Pancreas (tissue), 10 donors: ENCODE results near the gene SALL3. TPM values are rescaled to one million over a fixed set of nuclear protein-coding genes. Genes with fewer than 3 reads are reported as not detected.

Source experiments
- ATAC-seq, 4 donors: fragments of 200-7000 bp; cut with Tn5 transposase; one replicate each; pipeline versions ENCODE4 v1.8.0 to v1.9.1; 2020; ENCODE audit warnings: mild to moderate bottlenecking in 4 of 4, moderate library complexity in 4 of 4
- DNase-seq, 6 donors: peaks; one replicate each; pipeline ENCODE4 v3.0.0-alpha.2; 2020
- FAIRE-seq: peaks from 2 replicates; lab custom pipeline; 2012; peaks lifted over from hg19 to GRCh38; lab: Jason Lieb, UNC
- H3K27ac ChIP-seq, 4 donors: fragments of 200-600 bp; sonication (generic); 1 replicate in 3 of 4; 2 replicates in 1 of 4; pipeline versions ENCODE4 v1.5.0 to v1.8.0; 2020
- H3K27me3 ChIP-seq, 4 donors: fragments of 200-600 bp; one replicate each; pipeline ENCODE4 v1.8.0; 2021
- H3K36me3 ChIP-seq, 3 donors: fragments of 200-600 bp; sonication (generic) in 1 of 3; one replicate each; pipeline versions ENCODE4 v1.5.0 to v1.8.0; 2020 to 2021
- H3K4me1 ChIP-seq, 3 donors: fragments of 200-600 bp; one replicate each; pipeline ENCODE4 v1.8.0; 2021
- H3K4me3 ChIP-seq, 4 donors: fragments of 200-600 bp; sonication (generic) in 2 of 4; one replicate each; pipeline versions ENCODE4 v1.5.0 to v1.8.0; 2020 to 2021
- H3K9me3 ChIP-seq, 4 donors: fragments of 200-600 bp; one replicate each; pipeline ENCODE4 v1.8.0; 2021
- CTCF ChIP-seq, 4 donors: fragments of 200-600 bp; sonication (generic) in 3 of 4; IDR thresholded peaks; one replicate each; pipeline versions ENCODE4 v1.5.0 to v1.8.0; 2021; ENCODE audit warnings: antibody characterized with exemption in 4 of 4
- WGBS, 2 donors: extraction: QIAGEN DNeasy Blood & Tissue Kit; methylation state at CpG; one replicate each; pipeline ENCODE4 v1.1.7; 2013; 5-methylcytosine and 5-hydroxymethylcytosine counted together
- intact Hi-C, 3 donors: fragments of 100-400 bp; cut with DNase I; formaldehyde crosslinking; loops; one replicate each; pipeline versions ENCODE4 v1.11.1 to v1.14.2; 2022
- polyA plus RNA-seq, 2 donors: library from polyadenylated mRNA; stranded (reverse); fragments of 200-250 nt; gene quantifications; one replicate each; pipeline ENCODE4 v1.2.3, GENCODE V29; 2013
- total RNA-seq, 6 donors: library from RNA; stranded (reverse); fragmentation: NEBNext Ultra II Directional in 4 of 6; extraction: Animal tissue kit (Norgen Biotek cat#: 25700) in 4 of 6; gene quantifications; one replicate each; pipeline versions ENCODE4 v1.2.1 to v1.2.4, GENCODE V29; 2021 to 2023
- donor health status: healthy with polysubstance abuse.
- donor health status: DM: no; HTN: no; CAD: no; lungs with moderate emphysema.
- donor health status: DM: no; HTN: no; CAD: no.
- donor health status: control.
- donor health status: control.
- donor health status: Bipolar disorder and iron deficiency.
- donor health status: DM: yes; HTN: yes; CAD: no.
- donor health status: DM: no; HTN: no; CAD: no.
- donor health status: DM: no; HTN: no; CAD: no.
- donor health status: DM: yes; HTN: yes; CAD: no.

Gene SALL3
- total and polyA plus RNA-seq, 8 donors, result 0.03 TPM; not detected in 7

- FAIRE-seq, result no peak
- 10 to 12% methylated on average over 13 of the region's 13 CpGs for WGBS, 2 donors
- H3K27ac ChIP-seq, result no peak overlapping the region
- intact Hi-C loops, result loop anchor here in 1 of 3 donors (10.0 kb wide), 1 partner anchor 107 kb away; no protein-coding TSS in a partner anchor
- no peak for DNase-seq
- H3K4me1 ChIP-seq, result peaks cover 0 to 3% (median 0%) of the 10 kb centered on the region in 3 donors
- H3K36me3 ChIP-seq, result no peaks in the 10 kb centered on the region
- H3K4me3 ChIP-seq, result no peak overlapping the region
- no peak for TF ChIP-seq CTCF (IDR thresholded peaks at IDR 0.05)
- H3K27me3 ChIP-seq, result peaks cover 7 to 70% (median 11%) of the 10 kb centered on the region in 4 donors
- no peaks in the 10 kb centered on the region for H3K9me3 ChIP-seq
- ATAC-seq, result no peak
Observed at GRCh38 chr18:78981394-78981831, 1.8 kb downstream of the SALL3 start.

- no peak for FAIRE-seq
Observed at GRCh38 chr18:78981989-78982620, 2.5 kb downstream of the SALL3 start.

GRCh38 chr18:78983512-78983911 is 3.9 kb downstream of the SALL3 start:
- intact Hi-C loops, result loop anchor here in 1 of 3 donors (10.0 kb wide), 1 partner anchor 109 kb away; no protein-coding TSS in a partner anchor
- Histone ChIP-seq H3K27ac (no peak overlapping the region), H3K9me3 (no peaks in the 10 kb centered on the region), H3K4me3 (no peak overlapping the region), H3K36me3 (no peaks in the 10 kb centered on the region), H3K4me1 (peaks cover 0 to 3% (median 0%) of the 10 kb centered on the region in 3 donors), H3K27me3 (peaks cover 10 to 74% (median 17%) of the 10 kb centered on the region in 4 donors)
- FAIRE-seq (no peak), DNase-seq (no peak), ATAC-seq (no peak)
- WGBS, 2 donors, result 31 to 39% methylated on average over 3 of the region's 3 CpGs
- TF ChIP-seq CTCF (IDR thresholded peaks at IDR 0.05), result no peak

More at GRCh38 chr18:78981989-78982620, 2.5 kb downstream of the SALL3 start:
- no peak for TF ChIP-seq CTCF (IDR thresholded peaks at IDR 0.05)
- no peak for DNase-seq
- H3K27ac ChIP-seq, result no peak overlapping the region
- WGBS, 2 donors, result 7 to 9% methylated on average over 14 of the region's 14 CpGs
- intact Hi-C loops, result loop anchor here in 1 of 3 donors (10.0 kb wide), 1 partner anchor 107 kb away; no protein-coding TSS in a partner anchor
- no peaks in the 10 kb centered on the region for H3K9me3 ChIP-seq
- H3K4me1 ChIP-seq, result peaks cover 0 to 3% (median 0%) of the 10 kb centered on the region in 3 donors
- H3K36me3 ChIP-seq, result no peaks in the 10 kb centered on the region
- H3K4me3 ChIP-seq, result no peak overlapping the region
- ATAC-seq, result no peak
- H3K27me3 ChIP-seq, result peaks cover 10 to 71% (median 15%) of the 10 kb centered on the region in 4 donors

GRCh38 chr18:78984941-78985784 is 5.5 kb downstream of the SALL3 start:
- no peak for FAIRE-seq
- H3K9me3 ChIP-seq, result no peaks in the 10 kb centered on the region
- H3K27ac ChIP-seq, result no peak overlapping the region
- peak in 3 of 4 donors; percentile 54 to 71 (median 63) for ATAC-seq
- H3K27me3 ChIP-seq, result peaks cover 10 to 79% (median 21%) of the 10 kb centered on the region in 4 donors
- intact Hi-C loops, result loop anchor here in 1 of 3 donors (10.0 kb wide), 1 partner anchor 110 kb away; no protein-coding TSS in a partner anchor
- 18% methylated on average over 30 of the region's 30 CpGs for WGBS, 2 donors
- peaks cover 0 to 3% (median 0%) of the 10 kb centered on the region in 3 donors for H3K4me1 ChIP-seq
- H3K4me3 ChIP-seq, result no peak overlapping the region
- no peaks in the 10 kb centered on the region for H3K36me3 ChIP-seq
- no peak for TF ChIP-seq CTCF (IDR thresholded peaks at IDR 0.05)
- no peak for DNase-seq
